COR-L47 (cell line): Measurements from ENCODE around the gene SERPINA9.
"Not testable (repeated sequence)": the region's sequence is repeated elsewhere in the genome, so short reads cannot be mapped to it uniquely, and the experiment has no call there.

Experiments used
- DNase-seq: peaks from one replicate; lab custom pipeline; 2025; lab: John Stamatoyannopoulos, UW

The SERPINA9 gene

GRCh38 chr14:94476023-94476422, at the start of gene SERPINA9:
Gene SERPINA9, minus strand, starts transcription at chr14:94476197. Its CDS starts 6,357 bp downstream, at chr14:94469840.
- no peak for DNase-seq

- DNase-seq = no peak
These were observed 48.1 kb upstream of the SERPINA9 start for GRCh38 chr14:94524093-94524492.

- DNase-seq = no peak
These were observed 47.3 kb upstream of the SERPINA9 start for GRCh38 chr14:94523265-94523664.

- no peak for DNase-seq
These were observed 46.2 kb upstream of the SERPINA9 start for GRCh38 chr14:94522115-94522724.

GRCh38 chr14:94521375-94522114, 45.5 kb upstream of the SERPINA9 start:
- DNase-seq = no peak

GRCh38 chr14:94517641-94518257, 41.8 kb upstream of the SERPINA9 start:
- no peak for DNase-seq

- DNase-seq = no peak
These were observed 41.2 kb upstream of the SERPINA9 start for GRCh38 chr14:94517248-94517640.

GRCh38 chr14:94515856-94516255, 39.9 kb upstream of the SERPINA9 start:
- DNase-seq = no peak

- no peak for DNase-seq
These were observed 39.4 kb upstream of the SERPINA9 start for GRCh38 chr14:94515426-94515825.

- no peak for DNase-seq
These were observed 38.4 kb upstream of the SERPINA9 start for GRCh38 chr14:94514351-94514750.

- not testable (repeated sequence) for DNase-seq
These were observed 34.5 kb upstream of the SERPINA9 start for GRCh38 chr14:94510481-94510880.

GRCh38 chr14:94509356-94509755, 33.4 kb upstream of the SERPINA9 start, which contains the start of gene SERPINA12:
Gene SERPINA12, minus strand, starts transcription at chr14:94509469. Its CDS starts 11,072 bp downstream, at chr14:94498397.
- DNase-seq = no peak

- no peak for DNase-seq
These were observed 29.6 kb upstream of the SERPINA9 start for GRCh38 chr14:94505641-94506040.

GRCh38 chr14:94505206-94505605, 29.2 kb upstream of the SERPINA9 start:
- no peak for DNase-seq

- DNase-seq = no peak
These were observed 25.9 kb upstream of the SERPINA9 start for GRCh38 chr14:94501588-94502516.

GRCh38 chr14:94500264-94500663, 24.3 kb upstream of the SERPINA9 start:
- no peak for DNase-seq

- no peak for DNase-seq
These were observed 23.7 kb upstream of the SERPINA9 start for GRCh38 chr14:94499673-94500072.

GRCh38 chr14:94498215-94498614, 22.2 kb upstream of the SERPINA9 start:
- no peak for DNase-seq

- DNase-seq = no peak
These were observed 18.1 kb upstream of the SERPINA9 start for GRCh38 chr14:94494085-94494484.

GRCh38 chr14:94491511-94491910, 15.5 kb upstream of the SERPINA9 start:
- no peak for DNase-seq

GRCh38 chr14:94489336-94489735, 13.3 kb upstream of the SERPINA9 start:
- DNase-seq = no peak

- DNase-seq = no peak
These were observed 10.9 kb upstream of the SERPINA9 start for GRCh38 chr14:94486883-94487282.
